ENCODE measurements around the gene PLSCR3.

Gene PLSCR3

DNA sequence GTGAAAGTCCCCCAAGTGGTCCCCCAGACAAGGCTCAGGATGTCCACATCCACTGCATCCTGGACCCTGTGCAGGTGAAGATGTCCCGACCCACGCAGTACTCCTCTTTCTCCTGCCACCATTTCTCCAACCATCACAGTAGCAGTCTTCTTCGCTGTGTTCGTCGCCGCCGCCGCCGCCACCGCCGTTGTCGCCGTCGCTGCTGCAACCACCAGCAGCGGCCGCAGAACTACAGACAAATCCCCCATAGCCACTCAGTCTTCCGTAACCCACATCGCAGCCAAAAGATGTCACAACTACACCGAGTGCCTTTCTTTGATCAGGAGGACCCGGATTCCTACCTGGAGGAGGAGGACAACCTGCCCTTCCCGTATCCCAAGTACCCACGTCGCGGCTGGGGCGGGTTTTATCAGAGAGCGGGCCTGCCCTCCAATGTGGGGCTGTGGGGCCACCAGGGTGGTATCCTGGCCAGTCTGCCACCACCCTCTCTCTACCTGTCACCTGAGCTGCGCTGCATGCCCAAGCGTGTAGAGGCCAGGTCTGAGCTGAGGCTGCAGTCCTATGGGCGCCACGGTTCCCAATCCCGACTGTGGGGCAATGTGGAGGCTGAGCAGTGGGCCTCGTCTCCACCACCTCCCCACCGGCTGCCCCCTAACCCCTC is 32.0 kb upstream of the PLSCR3 start:
- DNase-seq, result no peak

DNA sequence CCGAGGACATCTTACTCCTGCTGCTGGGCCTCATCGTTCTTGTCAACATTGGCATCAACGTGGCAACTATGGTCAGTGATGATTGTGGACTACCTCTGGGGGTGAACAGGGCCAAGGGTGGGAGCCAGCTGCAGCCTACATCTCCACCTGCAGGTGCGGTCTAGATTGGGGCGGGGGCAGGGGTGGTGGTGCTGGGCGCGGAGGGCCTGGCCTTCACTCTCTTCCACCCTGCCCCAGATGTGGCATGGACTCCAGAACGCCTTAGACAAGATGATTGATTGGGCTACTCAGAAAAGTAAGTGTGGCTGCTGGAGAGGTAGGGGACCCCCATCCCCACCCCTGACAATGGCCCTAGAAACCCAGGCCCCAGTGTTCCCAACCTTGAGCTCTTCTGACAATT is 31.4 kb upstream of the PLSCR3 start:
- DNase-seq, result no peak

- no peak for DNase-seq
These were observed 31.0 kb upstream of the PLSCR3 start, which contains the start of gene SPEM2 for GRCh38 chr17:7425316-7425715. Gene SPEM2, plus strand, starts transcription at chr17:7425616. Its CDS starts 73 bp downstream, at chr17:7425689.

DNA sequence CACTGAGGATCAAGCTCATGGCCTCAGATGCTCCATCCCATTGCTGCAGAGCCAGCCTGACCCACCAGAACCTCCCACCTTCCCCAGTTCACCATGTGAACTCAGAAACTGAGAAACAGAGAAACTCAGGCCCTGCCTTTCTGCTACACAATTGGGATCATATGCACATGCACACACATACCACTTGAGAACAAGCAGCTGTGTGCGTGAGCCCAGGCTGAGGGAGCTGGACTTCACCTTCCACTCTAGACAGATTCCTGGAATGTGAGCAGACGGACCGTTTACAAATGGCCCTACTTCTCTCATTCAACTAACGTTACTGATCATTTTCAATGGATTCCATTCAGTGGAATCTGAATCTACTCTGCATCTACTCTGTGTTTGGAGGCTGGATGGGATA is 29.4 kb upstream of the PLSCR3 start:
- DNase-seq, result no peak

- DNase-seq, result no peak
These were observed 26.9 kb upstream of the PLSCR3 start for GRCh38 chr17:7421186-7421585.

DNA sequence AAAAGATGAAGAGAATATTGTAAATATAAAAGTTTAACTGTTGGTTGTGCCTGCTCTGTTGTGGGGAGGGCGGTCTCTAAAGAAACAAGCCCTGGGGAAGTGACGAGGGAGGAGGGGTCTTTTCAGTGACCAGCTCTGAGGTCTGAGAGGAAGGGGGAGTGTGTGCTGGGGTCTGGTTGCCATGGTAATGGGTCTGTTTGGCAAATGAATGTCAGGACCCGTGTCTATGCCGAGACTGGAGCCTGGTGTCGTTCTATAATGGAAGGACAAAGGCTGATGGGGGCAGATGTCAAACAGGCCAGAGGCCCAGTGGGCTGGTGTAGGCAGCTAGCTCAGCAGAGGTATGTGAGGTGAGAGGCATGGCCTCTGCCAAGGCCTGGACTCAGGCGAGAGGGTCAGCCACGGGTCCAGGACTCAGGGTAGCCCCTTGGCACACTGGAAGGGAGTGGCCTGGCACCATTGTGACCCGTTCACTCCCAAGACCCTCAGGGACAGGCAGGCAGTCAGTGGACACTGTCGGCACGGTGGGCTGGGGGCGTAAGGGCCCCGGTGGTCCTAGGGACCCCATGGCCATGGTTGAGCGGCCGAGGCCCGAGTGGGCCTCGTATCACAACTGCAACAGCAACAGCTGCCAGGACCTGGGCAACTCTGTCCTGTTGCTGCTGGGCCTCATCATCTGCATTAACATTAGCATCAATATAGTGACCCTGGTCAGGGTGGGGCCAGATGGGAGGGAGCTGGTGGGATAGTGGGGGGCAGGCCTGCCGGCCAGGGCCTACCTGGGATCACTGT is 25.7 kb upstream of the PLSCR3 start, which contains the start of gene SPEM1:
TSS of gene SPEM1 (plus strand) at position 506 of the 792 bp plus-strand sequence. CDS start at position 567, 61 bp downstream.
- no peak for DNase-seq

GRCh38 chr17:7418472-7419152 is 24.3 kb upstream of the PLSCR3 start:
- no peak for DNase-seq

- no peak for DNase-seq
These were observed 22.8 kb upstream of the PLSCR3 start for GRCh38 chr17:7417056-7417655.

DNA sequence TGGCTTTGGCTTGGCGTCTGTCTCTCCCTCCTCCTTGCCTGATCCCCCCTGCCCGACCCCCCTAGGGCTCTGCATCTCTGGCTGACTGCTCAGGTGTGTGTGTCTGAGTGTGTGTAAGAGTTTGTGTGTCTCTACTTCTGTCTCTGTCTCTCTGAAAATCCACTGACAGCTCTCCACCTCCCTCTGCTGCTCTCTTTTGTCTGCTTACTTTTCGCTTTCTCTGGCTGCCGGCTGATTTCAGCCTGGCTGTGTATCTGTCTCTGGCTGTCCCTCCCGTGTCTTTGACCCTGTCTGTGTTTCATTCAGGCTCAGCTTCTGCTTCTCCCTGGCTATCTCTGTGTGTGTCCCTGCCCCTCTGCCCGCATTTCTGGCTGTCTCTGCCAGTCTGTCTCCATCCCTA is 22.0 kb upstream of the PLSCR3 start:
- no peak for DNase-seq

- DNase-seq, result no peak
These were observed 21.5 kb upstream of the PLSCR3 start for GRCh38 chr17:7415784-7416183.

DNA sequence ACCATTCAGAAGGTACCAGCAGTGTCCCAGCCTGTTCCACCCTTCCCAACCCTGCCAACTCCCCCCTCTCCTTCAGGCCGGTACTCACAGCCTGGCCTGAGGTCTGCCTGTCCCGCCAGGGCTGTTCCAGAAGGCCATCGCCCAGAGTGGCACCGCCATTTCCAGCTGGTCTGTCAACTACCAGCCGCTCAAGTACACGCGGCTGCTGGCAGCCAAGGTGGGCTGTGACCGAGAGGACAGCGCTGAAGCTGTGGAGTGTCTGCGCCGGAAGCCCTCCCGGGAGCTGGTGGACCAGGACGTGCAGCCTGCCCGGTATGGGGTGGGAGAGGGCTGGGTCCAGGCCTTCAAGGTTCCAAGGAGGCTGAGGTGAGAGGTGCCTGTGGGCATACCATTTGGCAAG is 20.5 kb upstream of the PLSCR3 start:
- no peak for DNase-seq

DNA sequence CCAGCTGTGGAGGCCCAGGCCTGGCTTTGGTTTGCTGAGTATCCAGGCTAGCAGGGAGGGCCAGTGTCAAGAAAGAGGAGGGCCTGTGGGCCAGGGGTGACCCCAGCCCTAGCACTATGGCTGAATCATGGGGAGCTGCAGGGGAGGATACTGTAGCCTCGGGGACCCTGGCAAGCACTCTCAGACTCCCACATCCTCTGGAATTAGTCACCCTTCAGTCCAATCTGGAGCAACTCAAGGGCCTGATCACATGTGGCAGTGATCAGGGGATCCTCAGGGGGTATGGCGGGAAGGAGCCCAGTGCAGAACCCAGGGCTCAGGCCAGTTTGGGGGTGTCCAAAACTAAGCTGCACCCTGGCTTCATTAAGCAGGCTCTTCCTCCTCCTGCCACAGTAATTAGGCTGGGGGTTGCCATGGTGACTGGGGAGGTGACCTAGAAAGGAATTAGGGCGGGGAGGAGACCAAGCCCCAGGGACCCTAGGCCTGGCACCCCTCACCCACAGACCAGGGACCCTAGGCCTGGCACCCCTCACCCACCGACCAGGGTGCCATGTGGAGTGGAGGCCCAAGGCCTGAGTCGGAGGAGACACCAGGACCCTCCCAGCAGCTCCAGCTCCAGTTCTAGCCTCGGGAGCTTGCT is 19.1 kb upstream of the PLSCR3 start:
- DNase-seq, result no peak

- DNase-seq, result no peak
These were observed 17.1 kb upstream of the PLSCR3 start for GRCh38 chr17:7411427-7411750.

GRCh38 chr17:7410634-7411426 is 16.5 kb upstream of the PLSCR3 start:
- no peak for DNase-seq

DNA sequence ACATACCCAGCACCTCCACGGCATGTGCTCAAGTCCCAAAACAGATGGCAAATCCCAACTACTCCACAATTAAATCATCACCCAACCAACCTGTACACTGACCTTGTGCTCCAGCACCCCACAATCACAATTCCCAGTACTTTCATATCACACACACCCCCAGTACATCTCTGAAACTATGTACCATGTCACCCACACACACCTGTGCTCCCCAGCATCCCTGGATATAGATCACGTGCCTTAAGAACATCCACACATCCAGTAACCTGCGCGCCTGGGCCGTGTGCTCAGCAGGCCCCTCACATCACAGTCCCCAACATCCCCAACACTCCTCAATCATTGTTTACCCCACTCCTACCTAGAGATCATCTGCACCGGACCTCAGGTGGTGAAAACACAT is 15.4 kb upstream of the PLSCR3 start:
- DNase-seq, result no peak

DNA sequence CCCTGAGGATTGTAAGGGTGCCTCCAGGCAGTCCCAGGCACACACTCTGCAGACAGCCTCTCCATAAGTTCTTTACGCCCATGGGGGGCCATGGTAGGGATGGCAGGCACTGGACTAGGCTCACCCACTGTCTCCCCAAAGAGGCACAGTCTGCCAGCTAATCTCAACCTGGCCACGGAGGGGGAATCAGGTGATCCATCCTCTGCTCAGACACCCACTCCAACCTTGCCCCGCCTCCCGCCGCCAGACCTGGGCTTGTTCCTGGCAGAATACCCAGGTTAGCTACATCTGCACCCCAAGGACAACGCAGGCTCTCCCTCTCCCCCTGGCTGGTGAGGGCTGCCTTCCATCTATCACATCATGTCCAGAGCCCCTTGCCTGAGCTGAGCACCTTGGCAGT is 14.5 kb upstream of the PLSCR3 start:
- no peak for DNase-seq

- no peak for DNase-seq
These were observed 14.0 kb upstream of the PLSCR3 start for GRCh38 chr17:7408252-7408727.

GRCh38 chr17:7407485-7408251 is 13.3 kb upstream of the PLSCR3 start, which contains the start of gene NLGN2:
Gene NLGN2, plus strand, starts transcription at chr17:7407845. Its CDS starts 411 bp downstream, at chr17:7408256.
- no peak for DNase-seq

- no peak for DNase-seq
These were observed 12.8 kb upstream of the PLSCR3 start for GRCh38 chr17:7407082-7407481.

DNA sequence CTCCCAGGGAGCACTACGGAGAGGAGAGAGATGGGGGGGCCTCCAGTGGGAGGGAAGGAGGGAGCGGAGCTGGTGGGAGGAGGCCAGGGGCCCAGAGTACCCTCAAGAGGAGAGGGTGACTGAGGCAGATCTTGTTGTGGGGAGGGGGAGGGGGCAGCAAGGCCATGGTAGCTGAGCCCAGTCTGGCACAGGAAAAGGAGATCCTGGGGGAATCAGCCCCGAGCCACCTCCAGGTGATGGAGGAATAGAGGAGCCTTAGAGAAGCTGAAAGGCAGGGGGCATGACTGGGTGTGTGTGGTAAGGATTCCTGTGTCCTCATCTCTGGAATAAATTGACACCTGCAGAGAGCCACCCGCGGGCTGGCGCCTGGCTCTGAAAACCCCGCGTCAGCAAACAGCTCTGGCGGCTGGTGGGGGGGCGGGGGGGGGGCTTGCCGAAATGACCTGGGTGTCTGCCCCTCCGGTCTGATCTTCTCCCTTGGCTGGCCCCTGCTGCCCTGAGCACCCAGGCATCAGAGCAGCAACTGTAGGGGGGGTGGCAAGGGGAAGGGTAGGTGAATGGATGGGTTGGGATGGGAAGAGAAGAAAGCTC is 12.0 kb upstream of the PLSCR3 start:
- no peak for DNase-seq
